GM18861 (cell line): ENCODE data around the gene SLC15A1.
"Not testable (repeated sequence)": the region's sequence is repeated elsewhere in the genome, so short reads cannot be mapped to it uniquely, and the experiment has no call there.

Experiments
- ATAC-seq: cut with Tn5 transposase; IDR thresholded peaks from one replicate; pipeline ENCODE4 v1.9.1; 2021; ENCODE audit not compliant: unreplicated experiment

SLC15A1 gene

DNA sequence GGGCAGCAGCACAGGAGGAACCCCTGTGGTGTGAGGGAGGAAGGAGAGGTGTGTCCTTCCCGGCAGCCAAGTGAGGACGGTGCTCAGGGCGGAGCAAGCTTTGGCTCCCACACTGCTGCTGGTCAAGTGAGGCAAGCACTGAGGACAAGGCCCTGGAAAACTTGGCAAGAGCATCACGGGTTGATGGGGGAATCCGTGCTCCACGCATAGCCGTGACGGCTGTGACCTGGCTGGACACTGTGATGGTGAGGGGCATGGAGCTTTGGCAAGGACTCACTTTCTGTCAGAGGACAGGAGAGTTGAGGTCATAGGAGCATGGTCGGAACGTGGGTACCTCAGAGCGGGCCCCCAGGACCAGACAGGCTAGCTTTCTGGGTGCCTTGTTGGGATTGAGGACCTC lies 29.0 kb upstream of the SLC15A1 start:
- no peak for ATAC-seq

DNA sequence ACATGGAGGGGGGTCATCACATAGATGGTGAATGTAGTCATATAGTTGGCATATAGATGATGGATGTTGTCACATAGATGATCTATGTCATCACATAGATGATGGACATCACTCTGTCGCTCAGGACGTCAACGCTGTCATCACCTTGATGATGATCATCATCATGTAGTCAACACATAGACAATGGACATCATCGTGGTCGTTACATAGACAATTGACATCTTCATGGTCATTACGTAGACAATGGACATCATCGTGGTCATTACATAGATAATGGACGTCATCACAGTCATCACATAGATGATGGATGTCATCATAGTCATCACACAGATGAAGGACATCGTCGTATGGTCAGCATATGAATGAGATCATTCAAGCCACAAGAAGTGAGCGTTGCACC lies 28.6 kb upstream of the SLC15A1 start:
- ATAC-seq: no peak

DNA sequence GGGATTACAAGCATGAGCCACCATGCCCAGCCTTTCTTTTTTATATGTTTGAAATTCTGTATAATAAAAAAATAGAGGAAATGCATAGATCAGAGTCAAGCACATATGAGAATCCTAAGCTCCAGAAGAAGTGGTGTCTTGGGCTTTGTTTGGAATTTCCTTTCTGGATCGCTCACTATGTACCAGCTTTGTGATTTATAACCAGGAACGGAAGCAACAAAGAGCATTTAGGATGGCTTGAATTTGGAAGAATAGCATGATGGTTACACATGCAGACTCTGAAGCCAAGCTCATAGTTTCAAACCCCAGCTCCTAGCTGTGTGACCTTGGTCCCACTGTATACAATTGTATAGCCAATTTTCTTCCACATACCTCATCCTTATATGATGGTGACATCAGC lies 28.0 kb upstream of the SLC15A1 start:
- no peak for ATAC-seq

DNA sequence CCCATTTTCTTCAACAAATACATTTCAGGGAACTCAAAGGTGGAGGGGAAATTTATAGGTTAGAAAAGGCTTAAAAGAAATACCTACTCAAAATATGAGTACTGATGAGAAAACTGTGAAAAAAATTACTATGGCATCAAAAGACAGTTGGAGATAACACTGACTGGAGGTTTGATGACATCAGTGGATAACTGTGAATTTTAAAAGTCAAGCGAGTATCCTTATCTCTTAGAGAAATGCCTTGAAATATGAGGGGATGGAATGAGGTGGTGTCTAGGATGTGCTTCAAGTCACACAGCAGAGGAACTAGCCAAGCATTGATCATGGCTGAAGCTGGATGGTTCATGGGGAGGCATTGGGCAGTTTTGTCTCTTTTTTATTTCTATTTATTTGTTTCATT lies 27.2 kb upstream of the SLC15A1 start:
- no peak for ATAC-seq

DNA sequence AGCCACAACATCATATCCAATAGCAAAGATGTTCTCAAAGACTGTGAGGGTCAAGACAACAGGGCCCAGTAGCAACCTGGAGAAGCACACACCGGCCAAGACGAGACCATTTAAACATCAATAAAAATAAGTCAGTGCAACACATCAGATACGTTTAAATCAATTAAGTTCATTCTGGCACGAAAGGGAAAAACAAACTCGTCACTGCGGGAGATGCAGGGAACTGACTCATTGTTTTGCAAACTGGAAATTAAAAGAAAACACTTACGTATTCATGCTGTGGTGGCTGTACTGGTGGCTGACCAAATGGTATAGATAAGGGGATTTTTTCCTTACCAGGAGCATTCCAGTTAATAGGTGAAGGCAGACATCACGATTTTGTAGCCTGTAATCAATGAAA lies 26.3 kb upstream of the SLC15A1 start:
- ATAC-seq: no peak

DNA sequence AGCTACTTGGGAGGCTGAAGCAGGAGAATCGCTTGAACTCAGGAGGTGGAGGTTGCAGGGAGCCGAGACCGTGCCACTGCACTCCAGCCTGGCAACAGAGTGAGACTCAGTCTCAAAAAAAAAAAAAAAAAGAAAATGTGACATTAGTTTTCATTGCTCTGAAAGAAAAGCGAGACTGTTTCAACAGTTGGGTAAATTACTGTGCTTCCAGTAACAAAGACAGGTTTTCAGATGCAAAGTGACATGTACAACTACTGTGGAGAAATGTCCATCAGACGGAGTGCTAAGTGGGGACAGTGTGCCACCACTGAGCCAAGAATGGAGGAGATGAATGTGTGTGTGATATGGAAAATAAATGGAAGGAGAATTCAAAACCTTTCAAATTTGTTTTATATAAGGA lies 24.2 kb upstream of the SLC15A1 start:
- no peak for ATAC-seq

DNA sequence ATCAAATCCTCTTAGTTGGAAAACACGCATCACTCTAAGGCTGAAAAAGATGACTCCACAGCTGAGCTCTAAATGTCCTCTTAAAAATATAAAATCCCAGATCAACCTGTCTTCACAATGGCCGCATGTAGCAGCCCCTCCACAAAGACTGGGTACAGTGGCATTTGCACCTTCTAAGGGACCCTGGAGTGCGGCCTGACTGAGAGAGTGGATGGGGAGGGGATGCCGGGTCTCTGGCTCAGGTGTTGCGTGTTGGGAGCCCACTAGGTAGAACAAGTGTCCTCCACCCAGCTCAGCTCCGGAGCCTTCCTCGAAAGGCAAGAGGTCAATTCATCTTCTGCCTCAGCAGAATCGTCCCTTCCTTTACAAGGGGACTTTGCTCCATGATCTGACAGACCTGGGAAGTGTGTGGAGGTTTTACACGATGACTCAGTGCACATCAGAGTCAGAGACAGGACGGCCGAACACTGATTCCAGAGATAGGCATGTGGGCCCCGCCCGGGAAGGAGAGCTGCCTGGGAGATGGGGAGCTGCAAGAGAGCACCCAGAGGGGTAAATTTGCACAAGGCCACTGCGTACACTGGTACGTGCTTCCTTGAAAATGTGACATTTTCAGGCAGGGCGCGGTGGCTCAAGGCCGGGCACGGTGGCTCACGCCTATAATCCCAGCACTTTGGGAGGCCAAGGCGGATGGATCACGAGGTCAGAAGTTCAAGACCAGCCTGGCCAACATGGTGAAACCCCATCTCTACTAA lies 23.5 kb upstream of the SLC15A1 start:
- ATAC-seq: no peak

DNA sequence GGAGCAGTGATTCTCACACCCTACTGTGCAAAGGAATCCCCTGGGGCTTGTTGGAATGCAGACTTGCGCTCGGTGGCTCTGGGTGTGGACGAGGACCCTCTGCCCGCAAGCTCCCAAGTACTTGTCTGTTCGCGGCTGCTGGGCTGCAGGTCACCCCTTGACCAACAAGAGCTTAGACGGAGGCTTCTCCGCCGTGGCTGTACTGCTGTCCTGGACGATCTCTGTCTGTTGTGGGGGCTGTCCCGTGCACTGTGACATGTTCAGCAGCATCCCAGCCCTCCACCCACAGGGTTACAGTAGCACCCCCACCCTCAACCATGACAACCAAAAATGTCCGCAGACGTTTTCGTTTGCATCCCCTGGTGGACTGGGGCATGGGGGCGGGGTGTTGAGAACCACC lies 22.9 kb upstream of the SLC15A1 start:
- no peak for ATAC-seq

DNA sequence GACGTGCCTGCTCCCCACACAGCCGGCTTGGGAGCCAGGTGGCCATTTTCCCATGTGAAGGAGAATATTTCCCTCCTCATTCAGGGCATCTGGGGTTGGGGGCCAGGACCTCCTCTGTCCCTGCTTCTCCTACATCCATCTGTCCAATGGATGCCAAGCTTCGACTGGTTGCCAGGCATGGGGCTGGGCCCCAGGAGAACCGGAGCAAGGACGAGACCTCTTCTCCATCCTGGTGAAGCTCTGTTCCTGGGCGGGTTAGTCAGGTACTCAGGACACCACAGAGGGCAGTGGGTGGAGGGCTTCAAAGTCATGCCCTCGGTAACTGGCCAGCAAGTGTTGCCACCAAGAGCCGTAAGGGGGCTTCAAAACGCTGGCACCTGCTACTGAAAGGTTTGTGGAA lies 22.3 kb upstream of the SLC15A1 start:
- no peak for ATAC-seq

DNA sequence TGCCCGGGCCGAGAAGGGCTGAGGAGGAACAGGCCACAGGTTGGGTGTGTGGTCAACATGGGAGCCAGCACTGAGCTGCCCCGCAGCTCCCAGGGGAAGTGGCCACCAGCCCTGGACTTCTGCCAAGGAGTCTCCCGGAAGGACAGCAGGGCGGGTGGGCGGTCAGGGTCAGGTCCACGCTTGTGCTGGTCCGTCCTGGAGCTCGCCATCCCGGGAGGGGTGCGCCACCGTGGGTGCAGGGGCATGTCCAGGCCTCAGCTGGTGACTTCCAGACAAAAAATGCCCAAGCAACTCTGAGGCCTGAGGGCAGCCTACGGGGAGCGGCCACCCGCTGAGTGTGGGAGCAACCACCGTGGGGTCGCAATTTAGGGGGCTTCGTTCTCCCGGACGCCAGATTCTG lies 21.4 kb upstream of the SLC15A1 start:
- ATAC-seq: no peak

DNA sequence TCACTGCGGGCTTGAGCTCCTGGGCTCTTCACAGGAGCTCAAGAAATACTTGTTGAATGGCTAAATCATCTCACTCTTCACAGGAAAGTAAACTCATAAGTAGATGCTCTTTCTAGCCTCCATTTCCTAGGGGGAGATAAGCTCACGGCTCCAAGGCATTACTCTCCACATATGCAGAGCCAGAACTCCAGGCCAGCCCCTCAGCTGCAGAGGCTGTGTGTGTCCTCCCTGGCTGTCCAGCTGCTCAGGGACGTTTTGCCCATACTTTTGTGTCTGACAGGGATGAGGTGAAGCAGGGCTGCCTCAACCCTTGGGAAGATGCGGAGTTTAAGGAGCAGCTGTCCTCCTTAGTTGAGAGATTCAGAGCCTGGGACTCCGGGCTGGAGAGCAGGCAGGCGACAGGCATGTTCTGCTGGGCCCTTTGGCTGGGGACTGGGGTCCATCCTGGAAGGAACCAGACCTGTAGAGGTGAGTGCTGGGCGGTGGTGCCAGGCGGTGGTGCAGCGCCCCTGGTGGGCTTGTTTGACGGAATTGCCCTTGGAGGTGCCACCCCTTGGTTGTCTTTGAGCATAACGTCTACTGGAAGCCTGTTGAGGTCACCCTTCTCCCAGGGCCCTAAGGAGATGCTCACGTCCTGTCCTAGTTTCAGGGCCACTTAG lies 20.5 kb upstream of the SLC15A1 start:
- ATAC-seq: no peak

DNA sequence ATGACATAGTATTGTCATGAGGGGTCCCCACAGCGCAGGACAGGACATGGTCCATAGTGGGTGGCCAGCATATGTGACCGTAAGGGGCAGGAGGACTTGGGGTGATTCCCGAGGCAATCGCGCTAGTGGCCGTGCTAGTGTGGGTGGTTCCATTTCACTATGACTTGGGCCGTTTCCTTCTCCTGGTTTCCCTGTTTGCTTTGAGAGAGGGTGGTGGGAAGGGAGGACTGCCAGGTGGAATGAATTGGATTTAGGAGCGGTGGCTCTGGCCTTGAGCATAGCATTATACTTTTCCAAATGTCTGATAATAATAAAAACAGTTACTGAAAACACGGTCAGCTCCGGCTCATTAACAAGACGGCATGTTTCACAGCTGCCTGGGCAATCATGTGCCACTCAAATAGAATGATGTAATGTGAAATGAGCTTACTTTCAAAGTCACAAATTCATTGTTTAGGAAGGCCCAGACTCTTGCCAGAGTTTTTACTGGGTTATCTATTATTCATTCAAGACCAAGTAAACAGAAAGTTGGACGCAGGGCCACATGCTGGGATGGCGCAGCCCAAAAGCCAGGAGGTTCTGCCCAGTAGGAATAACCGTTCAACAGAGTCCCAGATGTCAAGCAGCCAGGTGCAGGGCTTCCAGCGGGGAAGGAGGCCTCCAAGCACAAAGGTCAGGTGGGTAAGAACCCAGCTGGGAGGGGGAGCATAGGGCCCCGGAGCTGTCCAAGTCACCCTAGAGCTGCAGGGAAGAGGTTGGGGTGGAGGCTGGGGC lies 19.6 kb upstream of the SLC15A1 start:
- no peak for ATAC-seq

DNA sequence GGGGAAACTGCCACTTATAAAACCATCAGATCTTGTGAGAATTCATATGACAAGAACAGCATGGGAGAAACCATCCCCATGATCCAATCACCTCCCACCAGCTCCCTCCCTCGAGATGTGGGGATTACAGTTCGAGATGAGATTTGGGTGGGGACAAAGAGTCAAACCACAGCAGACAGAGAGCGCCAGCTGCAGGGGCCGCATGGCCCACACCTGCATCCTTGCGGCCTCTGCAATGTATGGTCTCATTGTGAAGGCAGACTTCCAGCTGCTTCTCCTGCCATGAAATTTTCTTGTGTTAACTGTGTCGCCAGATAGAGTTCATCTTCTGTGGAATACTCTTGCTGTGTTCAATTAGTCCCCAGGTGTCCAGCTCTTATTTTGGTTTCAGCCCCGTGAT lies 17.3 kb upstream of the SLC15A1 start:
- ATAC-seq: no peak

DNA sequence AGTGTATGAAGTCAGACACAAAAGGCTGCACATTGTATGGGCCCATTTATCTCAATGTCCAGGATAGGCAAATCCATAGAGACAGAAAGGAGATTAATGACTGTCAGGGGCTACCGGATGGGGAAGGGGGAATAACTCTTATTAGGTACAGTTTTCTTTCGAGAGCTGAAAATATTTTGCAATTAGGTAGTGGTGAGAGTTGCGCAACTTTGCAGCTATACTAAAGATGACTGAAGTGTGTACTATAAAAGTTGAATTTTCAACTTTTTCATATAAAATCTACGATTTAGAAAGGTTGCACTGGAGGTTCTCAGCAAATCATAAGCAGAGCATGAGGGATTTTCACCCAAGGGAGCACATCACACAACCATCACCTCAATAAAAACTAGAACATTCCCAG lies 16.1 kb upstream of the SLC15A1 start:
- ATAC-seq: no peak

DNA sequence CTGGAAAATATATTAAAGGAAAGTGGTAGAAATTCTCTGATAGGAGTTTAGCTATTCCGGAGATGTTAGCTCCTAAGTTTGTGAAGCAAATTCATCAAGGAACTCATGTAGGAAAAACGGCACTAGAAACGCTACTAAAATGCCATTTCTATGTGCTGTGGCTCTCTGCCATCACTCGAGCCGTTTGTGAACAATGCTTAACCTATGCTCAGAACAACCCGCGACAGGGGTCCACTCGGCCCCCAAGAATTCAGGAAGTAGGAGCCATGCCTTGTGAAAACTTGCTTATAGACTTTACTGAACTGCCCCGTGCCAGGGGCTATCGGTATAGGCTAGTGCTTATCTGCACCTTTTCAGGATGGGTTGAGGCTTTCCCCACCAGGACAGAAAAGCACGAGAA lies 14.2 kb upstream of the SLC15A1 start:
- no peak for ATAC-seq

DNA sequence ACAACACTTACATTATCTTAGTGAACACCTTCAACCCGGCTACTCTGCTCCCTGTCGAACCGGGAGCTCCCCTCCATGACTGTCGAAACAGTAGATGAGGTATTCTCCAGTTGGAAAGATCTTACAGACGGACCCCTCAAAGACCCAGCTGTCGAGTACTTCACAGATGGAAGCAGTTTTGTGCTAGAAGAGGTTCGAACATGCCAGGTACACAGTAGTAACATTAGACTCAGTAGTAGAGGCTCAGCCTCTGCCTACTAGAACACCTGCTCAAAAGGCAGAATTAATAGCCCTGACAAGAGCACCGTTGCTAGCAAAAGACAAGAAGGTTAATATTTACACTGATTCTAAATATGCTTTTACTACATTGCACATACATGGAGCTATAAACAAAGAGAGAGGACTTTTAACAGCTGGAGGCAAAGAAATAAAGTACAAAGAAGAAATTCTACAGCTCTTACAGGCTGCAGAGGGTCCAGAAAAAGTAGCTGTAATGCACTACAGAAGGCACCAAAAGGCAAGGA lies 13.6 kb upstream of the SLC15A1 start:
- no peak for ATAC-seq

DNA sequence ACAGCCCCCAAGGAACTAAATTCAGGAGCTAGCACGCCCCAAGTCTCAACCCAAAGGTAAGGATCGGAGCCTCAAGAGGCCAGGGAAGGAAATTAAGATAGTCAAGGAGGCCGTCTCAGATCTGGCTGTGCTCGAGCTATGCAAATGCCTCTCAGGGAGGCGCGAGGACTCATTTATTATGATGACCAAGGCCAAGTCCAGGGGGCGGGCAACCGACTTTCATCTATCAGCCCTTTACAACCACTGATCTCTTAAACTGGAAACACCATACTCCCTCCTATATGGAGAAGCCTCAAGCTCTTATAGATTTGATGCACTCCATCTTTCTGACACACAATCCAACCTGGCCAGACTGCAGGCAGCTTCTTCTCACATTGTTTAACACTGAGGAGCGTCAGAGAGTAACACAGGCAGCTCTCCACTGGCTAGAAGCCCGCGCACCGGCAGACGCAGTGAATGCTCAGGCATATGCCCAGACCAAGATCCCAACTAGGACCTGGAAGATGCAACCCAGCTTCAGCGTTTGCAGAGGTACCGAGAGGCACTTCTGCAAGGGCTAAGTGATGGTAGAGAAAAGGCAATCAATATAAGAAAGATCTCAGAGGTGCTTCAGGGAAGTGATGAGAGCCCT lies 9.6 kb upstream of the SLC15A1 start:
- no peak for ATAC-seq

DNA sequence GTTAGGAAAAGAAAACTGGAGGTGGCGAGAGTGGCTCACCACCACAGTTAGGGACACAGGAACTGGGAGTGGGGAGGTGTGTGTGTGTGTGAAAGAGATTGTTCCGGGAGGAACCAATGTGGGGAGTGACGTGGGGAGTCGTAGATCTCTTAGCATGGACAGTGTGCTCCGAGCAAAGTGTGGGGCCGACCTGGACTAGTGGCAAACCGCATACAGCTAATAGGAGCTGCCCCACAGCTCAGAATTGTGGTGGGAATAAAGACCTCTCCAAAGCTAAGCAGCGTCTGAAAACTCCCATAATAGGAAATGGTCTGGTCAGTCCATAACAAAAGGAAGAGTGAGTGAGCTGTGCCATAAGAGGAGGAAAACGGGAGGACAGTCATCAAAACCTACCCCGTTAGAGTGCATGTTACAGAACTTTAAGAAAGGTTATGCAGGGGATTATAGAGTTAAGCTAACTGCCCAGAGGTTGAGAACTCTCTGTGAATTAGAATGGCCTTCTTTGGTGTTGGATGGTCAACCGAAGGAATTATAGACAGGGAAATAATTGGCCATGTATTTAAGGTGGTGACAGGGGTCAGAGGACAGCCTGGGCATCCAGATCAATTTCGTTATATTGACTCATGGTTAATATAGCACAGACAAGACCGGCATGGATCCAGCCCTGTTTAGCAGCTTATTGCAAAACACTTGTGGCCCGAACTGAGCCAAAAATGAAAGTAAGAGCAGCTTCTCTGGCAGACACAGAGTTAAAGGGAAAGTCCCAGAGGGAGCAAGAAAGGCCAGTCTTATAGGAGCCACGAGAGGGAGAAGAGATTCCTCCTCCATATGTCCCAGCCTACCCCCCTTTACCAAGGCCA lies 8.9 kb upstream of the SLC15A1 start:
- ATAC-seq: peak; percentile 49

DNA sequence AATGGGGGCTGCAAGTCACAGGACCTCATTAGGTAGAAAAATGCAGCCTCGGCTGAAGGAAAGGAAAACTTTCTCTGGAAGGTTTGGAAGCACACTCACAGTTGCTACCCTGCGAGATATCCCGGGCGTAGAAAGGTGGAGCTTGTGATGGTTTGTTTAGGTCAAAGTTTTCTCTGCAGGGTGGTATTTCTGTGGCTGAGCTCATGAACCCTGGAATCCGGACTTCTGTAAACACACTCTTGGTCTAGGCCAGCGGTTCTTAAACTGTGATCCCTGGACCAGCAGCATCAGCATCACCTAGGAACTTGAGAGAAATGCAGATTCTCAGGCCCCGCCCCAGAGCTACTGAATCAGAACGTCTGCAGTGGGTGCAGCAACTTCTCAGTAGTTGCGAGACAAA lies 3.3 kb upstream of the SLC15A1 start:
- no peak for ATAC-seq

DNA sequence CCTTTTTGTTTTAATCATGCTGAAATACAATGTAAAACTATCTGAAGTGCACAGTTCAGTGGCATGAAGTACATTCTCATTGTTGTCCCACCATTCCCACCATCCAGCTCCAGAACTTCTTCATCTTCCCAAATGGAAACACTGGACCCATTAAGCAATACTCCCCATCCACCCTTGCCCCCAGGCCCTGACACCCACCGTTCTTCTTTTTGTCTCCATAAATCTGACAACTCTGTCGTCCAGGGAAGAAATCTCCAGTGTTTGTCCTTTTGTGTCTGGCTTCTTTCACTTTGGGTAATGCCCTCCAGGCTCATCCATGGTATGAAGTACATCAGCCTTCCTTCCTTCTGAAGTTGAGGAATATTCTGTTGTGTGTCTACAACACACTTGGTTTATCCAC lies 2.6 kb upstream of the SLC15A1 start:
- ATAC-seq: no peak

DNA sequence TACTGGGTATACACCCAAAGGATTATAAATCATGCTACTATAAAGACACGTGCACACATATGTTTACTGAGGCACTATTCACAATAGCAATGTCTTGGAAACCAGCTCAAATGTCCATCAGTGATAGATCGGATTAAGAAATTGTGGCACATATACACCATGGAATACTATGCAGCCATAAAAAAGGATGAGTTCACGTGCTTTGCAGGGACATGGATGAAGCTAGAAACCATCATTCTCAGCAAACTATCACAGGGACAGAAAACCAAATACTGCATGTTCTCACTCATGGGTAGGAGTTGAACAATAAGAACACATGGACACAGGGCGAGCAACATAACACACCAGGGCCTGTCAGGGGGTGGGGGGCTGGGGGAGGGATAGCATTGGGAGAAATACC lies 2.0 kb upstream of the SLC15A1 start:
- ATAC-seq: not testable (repeated sequence)
